GM19193 (cell line): ENCODE data around the gene MTFR2.
A peak's percentile ranks its signal among the peaks of the same experiment; 100 is the strongest.

ENCODE experiments used
- POLR2A ChIP-seq: IDR thresholded peaks from 4 replicates; pipeline ENCODE4 v1.6.1; 2011; ENCODE audit not compliant: insufficient read depth, insufficient read length; ENCODE audit errors: extremely low read depth

Gene MTFR2

GRCh38 chr6:136249811-136250685 is at the start of gene MTFR2:
TSS of gene MTFR2 (minus strand) at chr6:136250311. CDS start at chr6:136249099, 1,212 bp downstream.
- TF ChIP-seq POLR2A = peak; percentile 87

GRCh38 chr6:136294621-136295020 is 44.5 kb upstream of the MTFR2 start:
- TF ChIP-seq POLR2A = no peak

- no peak for TF ChIP-seq POLR2A
Observed at GRCh38 chr6:136290410-136291010, 40.4 kb upstream of the MTFR2 start.

- TF ChIP-seq POLR2A = peak; percentile 97
Observed at GRCh38 chr6:136289579-136290409, 39.7 kb upstream of the MTFR2 start, which contains the start of gene BCLAF1. TSS of gene BCLAF1 (minus strand) at chr6:136289846. CDS start at chr6:136279866, 9,980 bp downstream.

GRCh38 chr6:136289327-136289578 is 39.1 kb upstream of the MTFR2 start:
- no peak for TF ChIP-seq POLR2A

- no peak for TF ChIP-seq POLR2A
Observed at GRCh38 chr6:136288566-136289326, 38.6 kb upstream of the MTFR2 start.

- no peak for TF ChIP-seq POLR2A
Observed at GRCh38 chr6:136284909-136285308, 34.8 kb upstream of the MTFR2 start.

- TF ChIP-seq POLR2A = no peak
Observed at GRCh38 chr6:136282906-136283305, 32.8 kb upstream of the MTFR2 start.

GRCh38 chr6:136280032-136280609 is 30.0 kb upstream of the MTFR2 start:
- TF ChIP-seq POLR2A = no peak

GRCh38 chr6:136274062-136274461 is 24.0 kb upstream of the MTFR2 start:
- TF ChIP-seq POLR2A = no peak

GRCh38 chr6:136265101-136265500 is 15.0 kb upstream of the MTFR2 start:
- TF ChIP-seq POLR2A = no peak

GRCh38 chr6:136262940-136263339 is 12.8 kb upstream of the MTFR2 start:
- TF ChIP-seq POLR2A = no peak

GRCh38 chr6:136254851-136255466 is 4.8 kb upstream of the MTFR2 start:
- TF ChIP-seq POLR2A = no peak

- no peak for TF ChIP-seq POLR2A
Observed at GRCh38 chr6:136253734-136254133, 3.6 kb upstream of the MTFR2 start.

- TF ChIP-seq POLR2A = no peak
Observed at GRCh38 chr6:136252441-136252840, 2.3 kb upstream of the MTFR2 start.

GRCh38 chr6:136251394-136251793 is 1.3 kb upstream of the MTFR2 start:
- TF ChIP-seq POLR2A = no peak
